ENCODE results near the gene PBX4.

DNA sequence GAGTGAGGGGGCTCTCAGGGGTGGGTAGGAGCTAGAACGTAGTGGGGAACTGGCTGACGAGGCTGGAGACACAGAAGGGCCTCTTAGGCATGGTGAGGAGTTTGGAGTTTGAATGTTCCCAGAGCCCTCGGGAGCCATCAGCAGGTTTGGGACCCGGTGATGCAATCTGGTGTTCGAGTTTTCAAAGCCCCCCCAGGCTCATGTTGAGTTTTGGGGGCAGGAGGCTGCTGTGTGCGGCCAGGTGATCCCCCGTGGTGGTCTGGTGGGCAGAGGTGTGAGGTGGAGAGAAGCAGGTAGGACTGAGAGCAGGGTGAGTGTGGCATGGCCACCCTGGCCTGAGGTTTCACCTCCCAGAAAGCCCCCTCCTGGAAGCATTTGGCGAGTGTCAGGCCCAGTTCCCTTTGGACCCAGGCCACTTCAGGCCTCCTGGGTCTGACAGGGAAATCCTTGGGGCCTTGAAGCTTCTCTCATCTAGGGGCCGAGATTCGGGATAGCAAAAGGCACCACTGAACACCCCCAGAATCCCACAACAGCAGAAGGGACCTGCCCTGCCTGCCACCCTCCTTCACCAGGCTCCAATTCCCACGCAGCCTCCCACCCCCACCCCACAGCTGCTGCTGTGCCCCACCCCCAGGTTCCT is 88.6 kb downstream of the PBX4 start:
- TF ChIP-seq, protein P1, sequence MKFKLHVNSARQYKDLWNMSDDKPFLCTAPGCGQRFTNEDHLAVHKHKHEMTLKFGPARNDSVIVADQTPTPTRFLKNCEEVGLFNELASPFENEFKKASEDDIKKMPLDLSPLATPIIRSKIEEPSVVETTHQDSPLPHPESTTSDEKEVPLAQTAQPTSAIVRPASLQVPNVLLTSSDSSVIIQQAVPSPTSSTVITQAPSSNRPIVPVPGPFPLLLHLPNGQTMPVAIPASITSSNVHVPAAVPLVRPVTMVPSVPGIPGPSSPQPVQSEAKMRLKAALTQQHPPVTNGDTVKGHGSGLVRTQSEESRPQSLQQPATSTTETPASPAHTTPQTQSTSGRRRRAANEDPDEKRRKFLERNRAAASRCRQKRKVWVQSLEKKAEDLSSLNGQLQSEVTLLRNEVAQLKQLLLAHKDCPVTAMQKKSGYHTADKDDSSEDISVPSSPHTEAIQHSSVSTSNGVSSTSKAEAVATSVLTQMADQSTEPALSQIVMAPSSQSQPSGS (IDR thresholded peaks at IDR 0.05; ENCODE audit: low read length): no peak
- TF ChIP-seq SIX5 (IDR thresholded peaks at IDR 0.05; ENCODE audit: low read depth, low read length, severe bottlenecking) (no peak), SMC3 (IDR thresholded peaks at IDR 0.05; ENCODE audit: borderline replicate concordance, low read length) (no peak), ZZZ3 (IDR thresholded peaks at IDR 0.05; ENCODE audit: control insufficient read depth, insufficient read length, low read depth) (no peak), NR2C2 (IDR thresholded peaks at IDR 0.05; ENCODE audit: borderline replicate concordance, control insufficient read depth, insufficient read length, low read depth) (no peak), RELA (IDR thresholded peaks at IDR 0.05; ENCODE audit: borderline replicate concordance, partially characterized antibody) (no peak)
- TF ChIP-seq, protein P2, sequence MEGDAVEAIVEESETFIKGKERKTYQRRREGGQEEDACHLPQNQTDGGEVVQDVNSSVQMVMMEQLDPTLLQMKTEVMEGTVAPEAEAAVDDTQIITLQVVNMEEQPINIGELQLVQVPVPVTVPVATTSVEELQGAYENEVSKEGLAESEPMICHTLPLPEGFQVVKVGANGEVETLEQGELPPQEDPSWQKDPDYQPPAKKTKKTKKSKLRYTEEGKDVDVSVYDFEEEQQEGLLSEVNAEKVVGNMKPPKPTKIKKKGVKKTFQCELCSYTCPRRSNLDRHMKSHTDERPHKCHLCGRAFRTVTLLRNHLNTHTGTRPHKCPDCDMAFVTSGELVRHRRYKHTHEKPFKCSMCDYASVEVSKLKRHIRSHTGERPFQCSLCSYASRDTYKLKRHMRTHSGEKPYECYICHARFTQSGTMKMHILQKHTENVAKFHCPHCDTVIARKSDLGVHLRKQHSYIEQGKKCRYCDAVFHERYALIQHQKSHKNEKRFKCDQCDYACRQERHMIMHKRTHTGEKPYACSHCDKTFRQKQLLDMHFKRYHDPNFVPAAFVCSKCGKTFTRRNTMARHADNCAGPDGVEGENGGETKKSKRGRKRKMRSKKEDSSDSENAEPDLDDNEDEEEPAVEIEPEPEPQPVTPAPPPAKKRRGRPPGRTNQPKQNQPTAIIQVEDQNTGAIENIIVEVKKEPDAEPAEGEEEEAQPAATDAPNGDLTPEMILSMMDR (IDR thresholded peaks at IDR 0.05 in 2 of 3, conservative IDR thresholded peaks at IDR 0.05 in 1 of 3; ENCODE audit: control insufficient read depth in 2 of 3, extremely low read depth in 1 of 3, insufficient read depth in 1 of 3, low read depth in 3 of 3, low read length in 3 of 3): no peak
- TF ChIP-seq, protein P3, sequence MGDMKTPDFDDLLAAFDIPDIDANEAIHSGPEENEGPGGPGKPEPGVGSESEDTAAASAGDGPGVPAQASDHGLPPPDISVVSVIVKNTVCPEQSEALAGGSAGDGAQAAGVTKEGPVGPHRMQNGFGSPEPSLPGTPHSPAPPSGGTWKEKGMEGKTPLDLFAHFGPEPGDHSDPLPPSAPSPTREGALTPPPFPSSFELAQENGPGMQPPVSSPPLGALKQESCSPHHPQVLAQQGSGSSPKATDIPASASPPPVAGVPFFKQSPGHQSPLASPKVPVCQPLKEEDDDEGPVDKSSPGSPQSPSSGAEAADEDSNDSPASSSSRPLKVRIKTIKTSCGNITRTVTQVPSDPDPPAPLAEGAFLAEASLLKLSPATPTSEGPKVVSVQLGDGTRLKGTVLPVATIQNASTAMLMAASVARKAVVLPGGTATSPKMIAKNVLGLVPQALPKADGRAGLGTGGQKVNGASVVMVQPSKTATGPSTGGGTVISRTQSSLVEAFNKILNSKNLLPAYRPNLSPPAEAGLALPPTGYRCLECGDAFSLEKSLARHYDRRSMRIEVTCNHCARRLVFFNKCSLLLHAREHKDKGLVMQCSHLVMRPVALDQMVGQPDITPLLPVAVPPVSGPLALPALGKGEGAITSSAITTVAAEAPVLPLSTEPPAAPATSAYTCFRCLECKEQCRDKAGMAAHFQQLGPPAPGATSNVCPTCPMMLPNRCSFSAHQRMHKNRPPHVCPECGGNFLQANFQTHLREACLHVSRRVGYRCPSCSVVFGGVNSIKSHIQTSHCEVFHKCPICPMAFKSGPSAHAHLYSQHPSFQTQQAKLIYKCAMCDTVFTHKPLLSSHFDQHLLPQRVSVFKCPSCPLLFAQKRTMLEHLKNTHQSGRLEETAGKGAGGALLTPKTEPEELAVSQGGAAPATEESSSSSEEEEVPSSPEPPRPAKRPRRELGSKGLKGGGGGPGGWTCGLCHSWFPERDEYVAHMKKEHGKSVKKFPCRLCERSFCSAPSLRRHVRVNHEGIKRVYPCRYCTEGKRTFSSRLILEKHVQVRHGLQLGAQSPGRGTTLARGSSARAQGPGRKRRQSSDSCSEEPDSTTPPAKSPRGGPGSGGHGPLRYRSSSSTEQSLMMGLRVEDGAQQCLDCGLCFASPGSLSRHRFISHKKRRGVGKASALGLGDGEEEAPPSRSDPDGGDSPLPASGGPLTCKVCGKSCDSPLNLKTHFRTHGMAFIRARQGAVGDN (IDR thresholded peaks at IDR 0.05): no peak
